ENCODE measurements around the gene CSTF1. TPM values are rescaled to one million over a fixed set of nuclear protein-coding genes. Genes with fewer than 3 reads are reported as not detected.

CSTF1 gene
- total and polyA plus RNA-seq, 4 donors: 11.9 to 20.2 (median 16.0) TPM

- TF ChIP-seq, protein P1, sequence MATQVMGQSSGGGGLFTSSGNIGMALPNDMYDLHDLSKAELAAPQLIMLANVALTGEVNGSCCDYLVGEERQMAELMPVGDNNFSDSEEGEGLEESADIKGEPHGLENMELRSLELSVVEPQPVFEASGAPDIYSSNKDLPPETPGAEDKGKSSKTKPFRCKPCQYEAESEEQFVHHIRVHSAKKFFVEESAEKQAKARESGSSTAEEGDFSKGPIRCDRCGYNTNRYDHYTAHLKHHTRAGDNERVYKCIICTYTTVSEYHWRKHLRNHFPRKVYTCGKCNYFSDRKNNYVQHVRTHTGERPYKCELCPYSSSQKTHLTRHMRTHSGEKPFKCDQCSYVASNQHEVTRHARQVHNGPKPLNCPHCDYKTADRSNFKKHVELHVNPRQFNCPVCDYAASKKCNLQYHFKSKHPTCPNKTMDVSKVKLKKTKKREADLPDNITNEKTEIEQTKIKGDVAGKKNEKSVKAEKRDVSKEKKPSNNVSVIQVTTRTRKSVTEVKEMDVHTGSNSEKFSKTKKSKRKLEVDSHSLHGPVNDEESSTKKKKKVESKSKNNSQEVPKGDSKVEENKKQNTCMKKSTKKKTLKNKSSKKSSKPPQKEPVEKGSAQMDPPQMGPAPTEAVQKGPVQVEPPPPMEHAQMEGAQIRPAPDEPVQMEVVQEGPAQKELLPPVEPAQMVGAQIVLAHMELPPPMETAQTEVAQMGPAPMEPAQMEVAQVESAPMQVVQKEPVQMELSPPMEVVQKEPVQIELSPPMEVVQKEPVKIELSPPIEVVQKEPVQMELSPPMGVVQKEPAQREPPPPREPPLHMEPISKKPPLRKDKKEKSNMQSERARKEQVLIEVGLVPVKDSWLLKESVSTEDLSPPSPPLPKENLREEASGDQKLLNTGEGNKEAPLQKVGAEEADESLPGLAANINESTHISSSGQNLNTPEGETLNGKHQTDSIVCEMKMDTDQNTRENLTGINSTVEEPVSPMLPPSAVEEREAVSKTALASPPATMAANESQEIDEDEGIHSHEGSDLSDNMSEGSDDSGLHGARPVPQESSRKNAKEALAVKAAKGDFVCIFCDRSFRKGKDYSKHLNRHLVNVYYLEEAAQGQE (IDR thresholded peaks at IDR 0.05): no peak
- TF ChIP-seq RAD21 (IDR thresholded peaks at IDR 0.05): no peak
- TF ChIP-seq, protein P2, sequence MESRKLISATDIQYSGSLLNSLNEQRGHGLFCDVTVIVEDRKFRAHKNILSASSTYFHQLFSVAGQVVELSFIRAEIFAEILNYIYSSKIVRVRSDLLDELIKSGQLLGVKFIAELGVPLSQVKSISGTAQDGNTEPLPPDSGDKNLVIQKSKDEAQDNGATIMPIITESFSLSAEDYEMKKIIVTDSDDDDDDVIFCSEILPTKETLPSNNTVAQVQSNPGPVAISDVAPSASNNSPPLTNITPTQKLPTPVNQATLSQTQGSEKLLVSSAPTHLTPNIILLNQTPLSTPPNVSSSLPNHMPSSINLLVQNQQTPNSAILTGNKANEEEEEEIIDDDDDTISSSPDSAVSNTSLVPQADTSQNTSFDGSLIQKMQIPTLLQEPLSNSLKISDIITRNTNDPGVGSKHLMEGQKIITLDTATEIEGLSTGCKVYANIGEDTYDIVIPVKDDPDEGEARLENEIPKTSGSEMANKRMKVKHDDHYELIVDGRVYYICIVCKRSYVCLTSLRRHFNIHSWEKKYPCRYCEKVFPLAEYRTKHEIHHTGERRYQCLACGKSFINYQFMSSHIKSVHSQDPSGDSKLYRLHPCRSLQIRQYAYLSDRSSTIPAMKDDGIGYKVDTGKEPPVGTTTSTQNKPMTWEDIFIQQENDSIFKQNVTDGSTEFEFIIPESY (IDR thresholded peaks at IDR 0.05): no peak
Observed at GRCh38 chr20:56440346-56441007, 48.0 kb downstream of the CSTF1 start (continued).

GRCh38 chr20:56442389-56443365 is 50.2 kb downstream of the CSTF1 start:
- Histone ChIP-seq H3K4me3 (ENCODE audit: low read depth in 1 of 3, low read length in 3 of 3) (no peak overlapping the region), H3K9me3 (ENCODE audit: control insufficient read depth in 4 of 4, low read length in 3 of 4) (no peaks in the 10 kb centered on the region), H3K36me3 (ENCODE audit: control insufficient read depth in 4 of 4, insufficient read depth in 3 of 4, low read depth in 1 of 4, low read length in 3 of 4) (no peaks in the 10 kb centered on the region), H3K4me1 (ENCODE audit: control insufficient read depth in 4 of 4, insufficient read depth in 4 of 4, low read length in 3 of 4) (no peaks in the 10 kb centered on the region), H3K9ac (ENCODE audit: low read depth in 1 of 2, low read length in 2 of 2) (no peak overlapping the region), H3K27me3 (ENCODE audit: control insufficient read depth in 4 of 4, insufficient read depth in 4 of 4, low read length in 3 of 4) (no peaks in the 10 kb centered on the region), H3K27ac (ENCODE audit: low read depth in 1 of 2, low read length in 2 of 2) (no peak overlapping the region)
- no peak for TF ChIP-seq CTCF (IDR thresholded peaks at IDR 0.05; ENCODE audit: low read depth, low read length, missing input control)
- TF ChIP-seq, protein P2 (IDR thresholded peaks at IDR 0.05): no peak
- 90% methylated on average over 17 of the region's 17 CpGs for WGBS
- no peak for DNase-seq (ENCODE audit: low spot score)

Measured in liver (tissue), 9 donors.